HepG2 (cell line): ENCODE results near the gene TRPT1. TPM values are rescaled to one million over a fixed set of nuclear protein-coding genes. Genes with fewer than 3 reads are reported as not detected.
A peak's percentile ranks its signal among the peaks of the same experiment; 100 is the strongest.

Experiments
- ARID3A ChIP-seq: IDR thresholded peaks from 2 replicates; pipeline ENCODE4 v1.6.1; 2012; ENCODE audit warnings: low read depth, low read length, improper control_type of control experiment
- CBX5 ChIP-seq: sonication (generic); formaldehyde crosslinking; IDR thresholded peaks from 2 replicates; pipeline ENCODE4 v1.4.0; 2020; ENCODE audit warnings: missing genetic modification reagents, borderline replicate concordance
- GMEB2 ChIP-seq: IDR thresholded peaks from 2 replicates; pipeline ENCODE4 v1.6.1; 2016; ENCODE audit warnings: missing biosample characterization, missing genetic modification reagents, low read depth
- IKZF1 ChIP-seq: fragments of 450-650 bp; IDR thresholded peaks from 2 replicates; pipeline ENCODE4 v1.7.1; 2016
- MXD1 ChIP-seq: sonication (generic); formaldehyde crosslinking; IDR thresholded peaks from 2 replicates; pipeline ENCODE4 v1.4.0; 2020; ENCODE audit warnings: mild to moderate bottlenecking, missing genetic modification reagents
- NFIC ChIP-seq: IDR thresholded peaks from 2 replicates; pipeline ENCODE4 v1.6.1; 2012; ENCODE audit warnings: mild to moderate bottlenecking, low read length, inconsistent platforms
- RNF2 ChIP-seq: fragments of 450-650 bp; conservative IDR thresholded peaks from 2 replicates; pipeline ENCODE4 v1.6.1; 2016; ENCODE audit warnings: low read depth
- SATB2 ChIP-seq: sonication (generic); formaldehyde crosslinking; IDR thresholded peaks from 2 replicates; pipeline ENCODE4 v1.5.0; 2020; ENCODE audit warnings: missing genetic modification reagents
- SIN3A ChIP-seq: IDR thresholded peaks from 2 replicates; pipeline ENCODE4 v1.6.1; 2011; ENCODE audit warnings: low read depth, mild to moderate bottlenecking, control low read depth, low read length, borderline replicate concordance
- THAP9 ChIP-seq: sonication (generic); formaldehyde crosslinking; IDR thresholded peaks from 2 replicates; pipeline ENCODE4; 2020; ENCODE audit warnings: missing genetic modification reagents, mild to moderate bottlenecking, borderline replicate concordance
- ZFP37 ChIP-seq: sonication (generic); formaldehyde crosslinking; IDR thresholded peaks from 2 replicates; pipeline ENCODE4 v1.4.0; 2020; ENCODE audit warnings: missing genetic modification reagents, borderline replicate concordance
- ZMYM3 ChIP-seq: sonication (generic); formaldehyde crosslinking; IDR thresholded peaks from 2 replicates; pipeline ENCODE4 v1.5.1; 2020; ENCODE audit warnings: mild to moderate bottlenecking, missing genetic modification reagents
- ZNF24 ChIP-seq: fragments of 450-650 bp; IDR thresholded peaks from 2 replicates; pipeline ENCODE4 v1.6.1; 2017; ENCODE audit warnings: antibody characterized with exemption, mild to moderate bottlenecking
- ZNF263 ChIP-seq: sonication (generic); formaldehyde crosslinking; IDR thresholded peaks from 2 replicates; pipeline ENCODE4 v1.4.0; 2020; ENCODE audit warnings: missing genetic modification reagents
- ZNF768 ChIP-seq: sonication (generic); formaldehyde crosslinking; IDR thresholded peaks from 2 replicates; pipeline ENCODE4 v1.4.0; 2020; ENCODE audit warnings: missing genetic modification reagents
- polyA plus RNA-seq, 8 experiments: library from polyadenylated mRNA; depleted of rRNA in 3 of 8; stranded (reverse) in 7 of 8; unstranded in 1 of 8; fragments of >200 nt; fragmentation: Illumina TruSeq in 4 of 8; extraction: Trizol in 4 of 8; gene quantifications; 2 replicates each; pipeline versions ENCODE4 v1.2.1 to v1.2.3, GENCODE V29; 2011 to 2016; ENCODE audit warnings: low read depth in 4 of 8, missing spikeins in 1 of 8, mixed read lengths in 1 of 8; ENCODE audit not compliant: insufficient read depth in 1 of 8
- total RNA-seq, 5 experiments: library from RNA; depleted of rRNA; stranded (reverse); fragments of >200 nt; fragmentation: Illumina TruSeq; extraction: Trizol; gene quantifications; 2 replicates each; pipeline ENCODE4 v1.2.3, GENCODE V29; 2016; ENCODE audit warnings: low read depth in 1 of 5

TRPT1 gene
- total and polyA plus RNA-seq, 2 of the 13 experiments (the other 11 are each of a cell fraction or from before 2014, with no cell fraction given): 24.8 to 40.7 TPM

- TF ChIP-seq MXD1 (CRISPR knock-in tag): 0 out of 2 replicates have a peak, but pooled peaks have one; percentile 11
- TF ChIP-seq NFIC: no peak
- TF ChIP-seq ZNF263 (CRISPR knock-in tag): 0 out of 2 replicates have a peak, but pooled peaks have one; percentile 20
- no peak for TF ChIP-seq CBX5
- TF ChIP-seq IKZF1: no peak
- TF ChIP-seq ARID3A: no peak
- TF ChIP-seq THAP9 (CRISPR knock-in tag): no peak
- no peak for TF ChIP-seq ZFP37 (CRISPR knock-in tag)
- TF ChIP-seq SATB2 (CRISPR knock-in tag): 0 out of 2 replicates have a peak, but pooled peaks have one; percentile 43
- TF ChIP-seq RNF2: no peak
- peak; percentile 56; the same call in 1 of the 2 replicates for TF ChIP-seq ZNF24
- 0 out of 2 replicates have a peak, but pooled peaks have one; percentile 5 for TF ChIP-seq SIN3A
- no peak for TF ChIP-seq GMEB2 (CRISPR knock-in tag)
- no peak for TF ChIP-seq ZMYM3
- peak; percentile 15; the same call in 1 of the 2 replicates for TF ChIP-seq ZNF768 (CRISPR knock-in tag)
These were observed 21.9 kb upstream of the TRPT1 start (continued) for GRCh38 chr11:64247729-64248531.
